Transverse colon (tissue), 4 donors: ENCODE measurements around the gene TMEM44. TPM values are rescaled to one million over a fixed set of nuclear protein-coding genes. Genes with fewer than 3 reads are reported as not detected.

ENCODE experiments used
- DNase-seq: peaks from one replicate; pipeline ENCODE4 v3.0.0-alpha.2; 2019
- H3K27ac ChIP-seq, 4 donors: fragments of 200-600 bp; sonication (generic); 2 replicates each; pipeline ENCODE4 v1.5.1; 2016 to 2018; ENCODE audit warnings: inconsistent platforms in 4 of 4
- H3K27me3 ChIP-seq: fragments of 200-600 bp; sonication (generic); 2 replicates; pipeline ENCODE4 v1.5.1; 2017; ENCODE audit warnings: inconsistent platforms
- H3K36me3 ChIP-seq, 4 donors: fragments of 200-600 bp; sonication (generic); 2 replicates each; pipeline ENCODE4 v1.5.1; 2017 to 2019; ENCODE audit warnings: inconsistent platforms in 4 of 4
- H3K4me1 ChIP-seq, 4 donors: fragments of 200-600 bp; sonication (generic); 2 replicates each; pipeline ENCODE4 v1.5.1; 2017 to 2020; ENCODE audit warnings: inconsistent platforms in 4 of 4
- H3K4me3 ChIP-seq, 4 donors: fragments of 200-600 bp; sonication (generic); 1 replicate in 1 of 4; 2 replicates in 3 of 4; pipeline versions ENCODE4 v1.5.1 to v1.6.1; 2017 to 2019; ENCODE audit warnings: inconsistent platforms in 4 of 4
- H3K9me3 ChIP-seq, 2 donors: fragments of 200-600 bp; sonication (generic); 2 replicates each; pipeline ENCODE4 v1.5.1; 2017 to 2019; ENCODE audit warnings: inconsistent platforms in 2 of 2
- CTCF ChIP-seq, 5 experiments: fragments of 200-600 bp in 3 of 5; fragments of 450-650 bp in 2 of 5; sonication (generic) in 3 of 5; IDR thresholded peaks; 1 replicate in 2 of 5; 2 replicates in 3 of 5; pipeline ENCODE4 v1.5.1; 2016 to 2017; ENCODE audit warnings: antibody characterized with exemption in 5 of 5, inconsistent platforms in 3 of 5, mild to moderate bottlenecking in 2 of 5, moderate library complexity in 1 of 5
- EP300 ChIP-seq: sonication (generic); formaldehyde crosslinking; IDR thresholded peaks from one replicate; pipeline ENCODE4 v1.6.1; 2017; ENCODE audit warnings: antibody characterized with exemption, low read depth
- POLR2A ChIP-seq: fragments of 450-650 bp; IDR thresholded peaks from one replicate; pipeline ENCODE4 v1.6.1; 2016; ENCODE audit warnings: antibody characterized with exemption, mild to moderate bottlenecking, moderate library complexity
- POLR2AphosphoS5 ChIP-seq, 3 donors: sonication (generic); formaldehyde crosslinking; IDR thresholded peaks; one replicate each; pipeline ENCODE4 v1.6.1; 2016; ENCODE audit warnings: antibody characterized with exemption in 3 of 3
- WGBS, 2 donors: methylation state at CpG; one replicate each; pipeline ENCODE4 v1.1.5; 2018; ENCODE audit warnings: low coverage in 1 of 2; 5-methylcytosine and 5-hydroxymethylcytosine counted together
- in situ Hi-C, 4 donors: fragments of 200-750 bp; cut with MboI; loops; one replicate each; pipeline versions ENCODE4 v1.15.0 to v1.15.1; 2017; ENCODE audit warnings: low sequenced_read_pairs in 3 of 4, low pct_ligation_motif_present in 1 of 4, low pct_unique_long_range_greater_than_20kb in 1 of 4
- intact Hi-C: fragments of 100-400 bp; cut with DNase I; formaldehyde crosslinking; loops from one replicate; pipeline ENCODE4 v1.15.1; 2023; ENCODE audit warnings: low total_unique reads
- total RNA-seq, 4 donors: library from RNA; depleted of rRNA; stranded (reverse); fragments of >200 nt; gene quantifications; one replicate each; pipeline ENCODE4 v1.1.0, GENCODE V29; 2016

The TMEM44 gene
- total RNA-seq, 4 donors from 2014 or later = 52.0 to 101 (median 58.8) TPM

GRCh38 chr3:194637541-194638400 is 4.6 kb upstream of the TMEM44 start:
- Histone ChIP-seq H3K27ac (no peak overlapping the region), H3K9me3 (no peaks in the 10 kb centered on the region), H3K36me3 (peaks cover 0 to 22% (median 4%) of the 10 kb centered on the region in 4 donors), H3K27me3 (no peaks in the 10 kb centered on the region), H3K4me1 (peaks cover 0 to 4% (median 0%) of the 10 kb centered on the region in 4 donors), H3K4me3 (no peak overlapping the region)
- in situ Hi-C loops (no loop called here), intact Hi-C loops (no loop called here)
- no peak for DNase-seq
- no peak for TF ChIP-seq EP300
- TF ChIP-seq POLR2A = no peak
- TF ChIP-seq POLR2AphosphoS5 (IDR thresholded peaks at IDR 0.05) = no peak
- TF ChIP-seq CTCF (IDR thresholded peaks at IDR 0.05) = no peak
- WGBS, 2 donors = 91% methylated on average over 7 to 22 of the region's 22 CpGs

DNA sequence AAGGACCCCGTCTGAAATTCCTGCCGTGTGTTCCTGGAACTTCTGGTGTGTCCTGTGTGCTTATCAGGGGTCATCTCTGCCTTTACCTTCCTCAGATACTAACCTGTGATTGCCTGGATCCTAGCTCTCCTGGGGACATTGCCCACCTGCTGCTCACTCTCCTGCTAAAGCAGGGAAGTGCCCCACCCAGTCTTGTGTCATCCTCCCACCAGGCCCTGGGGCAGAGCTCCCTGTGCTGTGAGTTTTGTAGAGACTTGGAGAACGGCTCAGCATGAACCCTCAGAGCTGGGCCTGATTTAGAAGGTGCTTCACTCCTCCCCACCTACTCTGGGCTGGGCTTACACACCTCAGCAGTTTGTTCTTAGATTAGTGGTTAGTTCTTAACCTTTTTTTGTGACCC is 3.8 kb upstream of the TMEM44 start:
- intact Hi-C loops = no loop called here
- in situ Hi-C loops = no loop called here
- no peaks in the 10 kb centered on the region for H3K9me3 ChIP-seq
- WGBS, 2 donors = 66 to 93% methylated on average over 2 to 3 of the region's 3 CpGs
- H3K4me3 ChIP-seq = no peak overlapping the region
- no peak overlapping the region for H3K27ac ChIP-seq
- peaks cover 0 to 17% (median 2%) of the 10 kb centered on the region in 4 donors for H3K36me3 ChIP-seq
- no peaks in the 10 kb centered on the region for H3K27me3 ChIP-seq
- TF ChIP-seq EP300 (no peak), POLR2A (no peak), POLR2AphosphoS5 (IDR thresholded peaks at IDR 0.05) (no peak), CTCF (IDR thresholded peaks at IDR 0.05) (no peak)
- DNase-seq = no peak
- peaks cover 0 to 11% (median 3%) of the 10 kb centered on the region in 4 donors for H3K4me1 ChIP-seq

DNA sequence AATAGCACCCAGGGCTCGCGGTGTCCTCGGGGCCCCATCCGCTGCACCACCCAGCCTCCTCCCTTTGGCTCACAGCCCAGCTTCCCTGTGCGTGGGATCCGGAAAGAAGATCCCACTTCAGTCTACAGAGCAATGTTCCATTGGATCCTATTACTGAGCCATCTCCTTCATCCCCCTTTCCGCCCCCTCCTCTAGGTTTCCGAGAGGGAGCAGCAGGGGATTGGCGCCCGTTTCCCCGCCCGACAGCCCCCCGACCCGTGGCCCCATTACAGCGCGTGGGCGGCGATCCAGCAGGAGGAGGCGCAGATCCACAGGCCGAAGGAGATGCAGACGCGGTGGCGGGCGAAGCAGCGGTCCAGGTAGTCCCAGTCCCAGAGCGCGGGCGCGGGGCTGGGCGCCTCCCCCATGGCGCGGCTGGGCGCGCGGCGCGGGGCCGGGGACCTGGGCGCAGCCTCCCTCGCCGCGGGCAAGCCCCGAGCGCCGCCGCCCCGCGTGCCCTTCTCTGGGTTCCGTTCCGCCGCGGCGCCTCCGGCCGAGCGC is 340 bp downstream of the TMEM44 start:
- Histone ChIP-seq H3K9me3 (no peaks in the 10 kb centered on the region), H3K27me3 (no peaks in the 10 kb centered on the region), H3K27ac (peak overlapping the region; percentile 87 to 91 (median 90)), H3K4me3 (peak overlapping the region; percentile 54 to 87 (median 73)), H3K36me3 (peaks cover 0 to 6% (median 0%) of the 10 kb centered on the region in 4 donors), H3K4me1 (peaks cover 0 to 13% (median 3%) of the 10 kb centered on the region in 4 donors)
- WGBS, 2 donors = 0 to 3% methylated on average over 3 to 17 of the region's 56 CpGs
- peak; percentile 73 for DNase-seq
- intact Hi-C loops (no loop called here), in situ Hi-C loops (no loop called here)
- peak in 2 of 3 donors; percentile 20 to 25 for TF ChIP-seq POLR2AphosphoS5 (IDR thresholded peaks at IDR 0.05)
- TF ChIP-seq POLR2A = no peak
- TF ChIP-seq CTCF (IDR thresholded peaks at IDR 0.05) = no peak

DNA sequence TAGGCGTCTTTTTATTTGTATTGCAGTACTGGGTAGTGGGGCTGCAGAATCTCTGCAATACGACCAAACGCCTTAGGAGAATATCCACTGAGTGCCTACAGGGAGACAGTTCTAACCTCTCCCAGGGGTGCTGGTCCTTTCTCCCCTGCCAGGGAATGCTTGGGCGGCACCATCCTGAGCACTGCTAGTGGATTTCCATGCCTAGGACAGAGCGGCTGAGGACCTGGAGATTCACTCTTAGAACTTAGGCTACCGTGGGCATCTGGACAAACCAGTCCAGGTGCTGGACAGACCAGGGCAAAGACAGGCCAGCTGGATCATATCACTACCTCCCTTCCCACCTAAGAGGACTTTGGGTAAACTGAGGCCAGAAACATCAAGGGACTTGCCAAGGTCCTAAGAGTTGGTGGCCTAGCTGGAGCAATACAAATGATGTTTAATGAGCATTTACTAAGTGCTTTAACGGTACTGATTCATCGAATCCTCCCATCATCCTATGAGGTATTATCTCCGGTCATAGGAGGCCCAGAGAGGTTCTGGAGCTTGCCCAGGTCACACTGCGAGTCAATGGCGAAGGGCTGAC is 902 bp downstream of the TMEM44 start:
- DNase-seq = no peak
- no peaks in the 10 kb centered on the region for H3K9me3 ChIP-seq
- WGBS, 2 donors = 70 to 73% methylated on average over 3 to 11 of the region's 11 CpGs
- intact Hi-C loops = no loop called here
- H3K36me3 ChIP-seq = peaks cover 0 to 7% (median 1%) of the 10 kb centered on the region in 4 donors
- no peak for TF ChIP-seq POLR2A
- no peak for TF ChIP-seq POLR2AphosphoS5 (IDR thresholded peaks at IDR 0.05)
- no peak for TF ChIP-seq CTCF (IDR thresholded peaks at IDR 0.05)
- TF ChIP-seq EP300 = no peak
- peak overlapping the region; percentile 87 to 91 (median 90) for H3K27ac ChIP-seq
- H3K27me3 ChIP-seq = no peaks in the 10 kb centered on the region
- H3K4me3 ChIP-seq = peak overlapping the region; percentile 54 to 87 (median 73)
- peaks cover 0 to 13% (median 3%) of the 10 kb centered on the region in 4 donors for H3K4me1 ChIP-seq
- in situ Hi-C loops = no loop called here
